ENCODE measurements around the gene TFDP3.

TFDP3 gene

DNA sequence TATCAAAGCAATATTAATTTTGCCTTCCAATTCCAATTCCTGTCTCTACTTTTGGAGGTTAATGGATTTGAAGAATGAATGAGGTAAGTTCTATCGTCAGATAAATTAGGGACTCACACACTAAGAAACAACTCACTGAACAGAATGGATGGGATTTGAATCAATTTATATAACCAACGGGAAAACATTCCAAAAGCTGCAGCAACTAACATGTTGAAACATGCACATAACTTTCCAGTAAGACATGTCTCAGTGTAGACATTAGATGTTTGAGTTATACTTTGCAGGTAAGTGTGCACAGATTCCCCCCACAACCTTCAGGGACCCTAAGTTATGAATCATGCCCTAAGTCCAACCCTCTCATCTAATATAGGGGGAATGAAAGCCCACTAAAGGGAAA lies 34.3 kb downstream of the TFDP3 start:
- TF ChIP-seq FOXP2 (optimal IDR thresholded peaks at IDR 0.05; ENCODE audit: borderline replicate concordance, extremely low read depth, extremely low read length, insufficient read depth): no peak
- TF ChIP-seq TAF1 (IDR thresholded peaks at IDR 0.05; ENCODE audit: borderline replicate concordance, insufficient read depth, low read length): no peak
- TF ChIP-seq, protein P1, sequence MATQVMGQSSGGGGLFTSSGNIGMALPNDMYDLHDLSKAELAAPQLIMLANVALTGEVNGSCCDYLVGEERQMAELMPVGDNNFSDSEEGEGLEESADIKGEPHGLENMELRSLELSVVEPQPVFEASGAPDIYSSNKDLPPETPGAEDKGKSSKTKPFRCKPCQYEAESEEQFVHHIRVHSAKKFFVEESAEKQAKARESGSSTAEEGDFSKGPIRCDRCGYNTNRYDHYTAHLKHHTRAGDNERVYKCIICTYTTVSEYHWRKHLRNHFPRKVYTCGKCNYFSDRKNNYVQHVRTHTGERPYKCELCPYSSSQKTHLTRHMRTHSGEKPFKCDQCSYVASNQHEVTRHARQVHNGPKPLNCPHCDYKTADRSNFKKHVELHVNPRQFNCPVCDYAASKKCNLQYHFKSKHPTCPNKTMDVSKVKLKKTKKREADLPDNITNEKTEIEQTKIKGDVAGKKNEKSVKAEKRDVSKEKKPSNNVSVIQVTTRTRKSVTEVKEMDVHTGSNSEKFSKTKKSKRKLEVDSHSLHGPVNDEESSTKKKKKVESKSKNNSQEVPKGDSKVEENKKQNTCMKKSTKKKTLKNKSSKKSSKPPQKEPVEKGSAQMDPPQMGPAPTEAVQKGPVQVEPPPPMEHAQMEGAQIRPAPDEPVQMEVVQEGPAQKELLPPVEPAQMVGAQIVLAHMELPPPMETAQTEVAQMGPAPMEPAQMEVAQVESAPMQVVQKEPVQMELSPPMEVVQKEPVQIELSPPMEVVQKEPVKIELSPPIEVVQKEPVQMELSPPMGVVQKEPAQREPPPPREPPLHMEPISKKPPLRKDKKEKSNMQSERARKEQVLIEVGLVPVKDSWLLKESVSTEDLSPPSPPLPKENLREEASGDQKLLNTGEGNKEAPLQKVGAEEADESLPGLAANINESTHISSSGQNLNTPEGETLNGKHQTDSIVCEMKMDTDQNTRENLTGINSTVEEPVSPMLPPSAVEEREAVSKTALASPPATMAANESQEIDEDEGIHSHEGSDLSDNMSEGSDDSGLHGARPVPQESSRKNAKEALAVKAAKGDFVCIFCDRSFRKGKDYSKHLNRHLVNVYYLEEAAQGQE (IDR thresholded peaks at IDR 0.05; ENCODE audit: insufficient read depth in 1 of 2, low read depth in 2 of 2, low read length in 2 of 2): no peak
- no peak for TF ChIP-seq POLR2AphosphoS5 (IDR thresholded peaks at IDR 0.05; ENCODE audit: low read depth, low read length)
- TF ChIP-seq SIN3A (IDR thresholded peaks at IDR 0.05; ENCODE audit: borderline replicate concordance, insufficient read depth, low read length): no peak

DNA sequence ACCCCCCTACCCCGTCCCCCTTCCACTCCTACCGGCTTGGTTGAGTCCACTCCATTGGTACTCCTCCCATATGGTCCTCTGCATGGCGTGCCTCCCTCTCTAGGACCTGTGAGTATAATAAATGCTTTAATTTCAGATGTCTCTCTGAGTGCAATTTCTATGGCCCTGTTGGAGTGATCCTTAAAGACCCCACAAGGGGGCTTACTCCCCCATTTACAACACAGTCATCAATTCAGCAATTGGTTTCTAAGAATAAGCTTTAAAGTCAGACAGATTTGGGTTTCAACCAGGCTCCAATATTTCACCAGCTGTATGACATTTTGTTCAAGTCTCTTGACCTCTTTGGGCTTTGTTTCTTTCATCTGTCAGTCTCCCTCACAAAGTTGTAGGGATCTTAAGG lies 38.7 kb downstream of the TFDP3 start:
- TF ChIP-seq POLR2AphosphoS5 (IDR thresholded peaks at IDR 0.05; ENCODE audit: low read depth, low read length) (no peak), TAF1 (IDR thresholded peaks at IDR 0.05; ENCODE audit: borderline replicate concordance, insufficient read depth, low read length) (no peak), SIN3A (IDR thresholded peaks at IDR 0.05; ENCODE audit: borderline replicate concordance, insufficient read depth, low read length) (no peak), FOXP2 (optimal IDR thresholded peaks at IDR 0.05; ENCODE audit: borderline replicate concordance, extremely low read depth, extremely low read length, insufficient read depth) (no peak)
- TF ChIP-seq, protein P1 (IDR thresholded peaks at IDR 0.05; ENCODE audit: insufficient read depth in 1 of 2, low read depth in 2 of 2, low read length in 2 of 2): no peak

DNA sequence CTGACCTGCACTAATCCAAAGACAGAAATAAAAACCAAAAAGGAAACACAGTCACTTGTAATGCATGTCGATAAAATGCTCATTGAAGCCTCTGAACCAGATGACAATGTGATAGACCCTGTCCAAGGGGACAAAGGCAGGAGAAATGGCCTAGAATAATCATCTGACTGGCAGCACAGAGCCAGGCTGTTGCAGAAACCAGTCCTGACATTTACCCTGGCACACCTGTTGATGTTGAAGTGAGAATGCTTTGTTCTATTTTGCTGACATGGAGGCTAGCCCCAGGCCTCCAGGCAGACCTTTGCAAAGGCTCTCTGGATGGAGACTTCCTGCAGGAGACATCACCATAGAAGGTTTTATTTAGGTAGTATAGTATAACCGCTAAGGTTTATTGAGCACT lies 41.0 kb downstream of the TFDP3 start:
- TF ChIP-seq FOXP2 (optimal IDR thresholded peaks at IDR 0.05; ENCODE audit: borderline replicate concordance, extremely low read depth, extremely low read length, insufficient read depth) (no peak), POLR2AphosphoS5 (IDR thresholded peaks at IDR 0.05; ENCODE audit: low read depth, low read length) (no peak), SIN3A (IDR thresholded peaks at IDR 0.05; ENCODE audit: borderline replicate concordance, insufficient read depth, low read length) (no peak), TAF1 (IDR thresholded peaks at IDR 0.05; ENCODE audit: borderline replicate concordance, insufficient read depth, low read length) (no peak)
- TF ChIP-seq, protein P1 (IDR thresholded peaks at IDR 0.05; ENCODE audit: insufficient read depth in 1 of 2, low read depth in 2 of 2, low read length in 2 of 2): no peak

DNA sequence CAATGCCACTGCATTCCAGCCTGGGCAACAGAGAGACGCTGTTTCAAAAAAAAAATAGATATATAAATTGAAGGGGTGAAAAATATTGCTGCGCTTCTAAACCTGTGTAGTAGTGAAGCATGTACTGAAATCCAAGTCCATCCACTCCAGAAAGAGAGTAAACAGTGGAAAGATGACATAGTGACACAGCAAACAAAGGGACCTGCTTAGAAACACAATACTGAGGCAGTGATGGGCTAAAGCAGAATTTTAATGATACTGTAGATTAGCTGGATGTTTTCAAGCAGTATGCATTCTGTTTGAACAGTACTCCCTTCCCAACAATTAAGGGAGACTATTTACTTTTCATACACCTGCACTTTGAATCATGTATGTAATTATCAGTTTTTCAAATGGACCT lies 42.5 kb downstream of the TFDP3 start:
- TF ChIP-seq POLR2AphosphoS5 (IDR thresholded peaks at IDR 0.05; ENCODE audit: low read depth, low read length) (no peak), TAF1 (IDR thresholded peaks at IDR 0.05; ENCODE audit: borderline replicate concordance, insufficient read depth, low read length) (no peak)

DNA sequence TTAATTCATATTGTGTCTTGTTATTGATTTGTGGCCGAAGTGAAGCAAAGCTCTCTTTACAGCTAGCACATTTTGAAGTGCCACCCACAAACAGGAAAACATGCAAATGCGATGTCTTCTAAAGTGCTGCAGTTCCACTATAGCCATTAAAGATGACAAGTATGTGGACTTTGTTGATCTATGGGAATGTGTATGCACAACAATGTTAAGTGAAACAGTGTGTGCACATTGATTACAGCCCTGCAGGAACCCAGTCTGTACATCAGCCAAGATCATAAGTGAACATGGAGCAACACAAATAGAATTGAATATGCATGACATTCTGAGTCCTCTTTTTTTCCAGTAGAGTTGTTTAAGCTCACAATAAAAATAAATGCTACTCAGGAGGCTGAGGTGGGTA lies 43.0 kb downstream of the TFDP3 start:
- TF ChIP-seq POLR2AphosphoS5 (IDR thresholded peaks at IDR 0.05; ENCODE audit: low read depth, low read length) (no peak), SIN3A (IDR thresholded peaks at IDR 0.05; ENCODE audit: borderline replicate concordance, insufficient read depth, low read length) (no peak), FOXP2 (optimal IDR thresholded peaks at IDR 0.05; ENCODE audit: borderline replicate concordance, extremely low read depth, extremely low read length, insufficient read depth) (no peak), TAF1 (IDR thresholded peaks at IDR 0.05; ENCODE audit: borderline replicate concordance, insufficient read depth, low read length) (no peak)
- TF ChIP-seq, protein P1 (IDR thresholded peaks at IDR 0.05; ENCODE audit: insufficient read depth in 1 of 2, low read depth in 2 of 2, low read length in 2 of 2): no peak
